ENCODE data around the gene AGR2.
"Not testable (repeated sequence)": the region's sequence is repeated elsewhere in the genome, so short reads cannot be mapped to it uniquely, and the experiment has no call there.

Gene AGR2

GRCh38 chr7:16804674-16805439 lies at the start of gene AGR2:
TSS of gene AGR2 (minus strand) at chr7:16804999. CDS start at chr7:16801796, 3,203 bp downstream.
- no peak for DNase-seq (ENCODE audit: low spot score)

- not testable (repeated sequence) for DNase-seq (ENCODE audit: low spot score)
These were observed 48.4 kb upstream of the AGR2 start for GRCh38 chr7:16853189-16853588.

DNA sequence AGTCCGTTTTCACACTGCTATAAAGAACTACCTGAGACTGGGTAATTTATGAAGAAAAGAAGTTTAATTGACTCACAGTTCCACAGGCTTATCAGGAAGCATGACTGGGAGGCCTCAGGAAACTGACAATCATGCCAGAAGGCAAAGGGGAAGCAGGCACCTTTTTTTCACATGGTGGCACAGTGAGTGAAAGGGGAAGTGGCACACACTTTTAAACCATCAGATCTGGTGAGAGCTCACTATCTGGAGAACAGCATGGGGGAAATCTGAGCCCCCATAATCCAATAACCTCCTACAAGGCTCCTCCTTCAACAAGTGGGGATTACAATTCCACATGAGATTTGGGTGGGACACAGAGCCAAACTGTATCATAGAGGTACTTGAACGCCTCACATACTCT lies 47.0 kb upstream of the AGR2 start:
- no peak for DNase-seq (ENCODE audit: low spot score)

GRCh38 chr7:16850614-16851466 lies 46.0 kb upstream of the AGR2 start:
- DNase-seq (ENCODE audit: low spot score), result no peak

- no peak for DNase-seq (ENCODE audit: low spot score)
These were observed 44.7 kb upstream of the AGR2 start for GRCh38 chr7:16849296-16850148.

DNA sequence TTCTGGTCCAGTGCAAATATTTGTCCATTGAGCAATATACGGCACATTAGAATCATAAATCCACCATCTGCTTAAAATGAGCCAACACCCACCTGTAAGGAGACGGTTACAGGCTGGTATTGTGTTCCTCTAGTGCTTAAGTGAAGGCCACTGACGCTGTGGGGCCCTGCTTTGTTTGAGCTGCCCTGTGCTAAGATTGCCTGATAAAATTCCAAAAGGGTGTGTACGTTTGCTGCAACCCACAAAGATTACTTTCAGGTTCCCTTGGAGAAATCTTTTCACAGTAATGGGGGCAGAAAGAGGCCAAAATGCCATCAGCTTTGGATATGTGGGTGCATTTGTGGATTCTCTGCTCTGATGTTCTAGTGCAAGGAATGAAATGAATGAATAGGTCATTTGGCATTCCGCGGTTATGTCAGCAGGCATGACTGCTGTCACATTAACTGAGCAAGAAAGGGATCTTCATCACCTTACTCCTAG lies 42.6 kb upstream of the AGR2 start:
- no peak for DNase-seq (ENCODE audit: low spot score)

DNA sequence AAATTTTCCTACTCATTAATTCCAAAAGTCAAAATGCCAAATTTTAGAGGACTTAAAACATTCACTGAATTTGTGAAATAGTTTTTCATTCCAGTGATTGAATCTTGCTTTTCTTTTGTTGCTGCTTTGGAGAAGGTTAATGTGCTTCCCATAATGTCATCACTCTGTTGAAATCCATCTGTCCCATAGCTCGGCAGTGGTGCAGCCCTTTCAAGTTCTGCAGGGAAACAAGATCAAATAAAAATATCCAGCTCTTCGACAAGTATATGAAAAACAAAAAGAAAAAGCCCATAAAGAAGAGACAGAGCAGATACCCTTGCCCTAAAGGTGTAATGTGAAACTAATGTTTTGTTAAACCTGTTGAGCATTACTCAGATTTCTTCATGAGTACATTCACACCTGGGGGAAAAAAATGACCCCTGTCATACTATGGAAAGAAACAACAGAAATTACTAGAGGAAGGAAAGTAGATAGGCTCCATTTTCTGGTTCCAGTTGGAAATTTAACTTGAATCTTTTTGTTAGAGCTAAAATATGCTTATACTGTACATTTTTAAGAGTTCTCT lies 41.9 kb upstream of the AGR2 start:
- DNase-seq (ENCODE audit: low spot score), result no peak

GRCh38 chr7:16845746-16846145 lies 40.9 kb upstream of the AGR2 start:
- DNase-seq (ENCODE audit: low spot score), result no peak

DNA sequence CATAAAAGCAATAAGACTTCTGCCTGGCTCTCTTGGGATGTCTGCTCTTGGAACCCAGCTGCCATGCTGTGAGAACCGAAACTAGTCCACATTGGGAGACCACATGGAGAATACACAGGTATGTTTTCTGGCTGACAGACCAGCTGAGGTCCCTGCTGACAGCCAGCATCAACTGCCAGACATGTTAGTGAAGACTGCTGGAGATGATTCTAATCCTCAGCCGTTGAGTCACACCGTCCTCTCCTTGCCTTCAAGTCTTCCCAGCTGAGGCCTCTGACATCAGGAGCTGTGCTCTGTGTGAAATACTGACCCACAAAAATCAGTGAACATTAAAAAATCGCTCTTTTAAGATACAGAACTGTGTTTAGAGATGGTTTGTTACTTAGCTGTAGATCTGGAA lies 36.9 kb upstream of the AGR2 start:
- DNase-seq (ENCODE audit: low spot score), result no peak

- no peak for DNase-seq (ENCODE audit: low spot score)
These were observed 35.3 kb upstream of the AGR2 start for GRCh38 chr7:16840094-16840493.

DNA sequence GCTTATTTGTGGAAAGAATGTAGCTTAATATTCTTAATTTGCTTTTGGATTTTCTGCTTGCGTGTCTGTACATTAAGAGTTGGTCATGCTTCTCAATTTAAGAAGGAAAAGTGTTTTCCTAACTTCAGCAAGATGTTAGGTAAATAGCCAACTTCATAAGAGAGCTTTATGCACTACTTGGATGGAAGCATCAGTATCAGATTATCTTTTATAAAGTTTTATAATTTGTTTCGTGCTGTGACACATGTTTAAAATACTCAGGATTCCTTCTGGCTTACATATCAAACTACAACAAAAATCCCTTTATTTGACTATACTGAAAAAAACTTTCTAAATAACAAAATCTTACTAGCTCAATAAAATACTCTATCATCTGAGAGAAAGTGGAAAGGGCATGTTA lies 34.8 kb upstream of the AGR2 start:
- DNase-seq (ENCODE audit: low spot score), result no peak

DNA sequence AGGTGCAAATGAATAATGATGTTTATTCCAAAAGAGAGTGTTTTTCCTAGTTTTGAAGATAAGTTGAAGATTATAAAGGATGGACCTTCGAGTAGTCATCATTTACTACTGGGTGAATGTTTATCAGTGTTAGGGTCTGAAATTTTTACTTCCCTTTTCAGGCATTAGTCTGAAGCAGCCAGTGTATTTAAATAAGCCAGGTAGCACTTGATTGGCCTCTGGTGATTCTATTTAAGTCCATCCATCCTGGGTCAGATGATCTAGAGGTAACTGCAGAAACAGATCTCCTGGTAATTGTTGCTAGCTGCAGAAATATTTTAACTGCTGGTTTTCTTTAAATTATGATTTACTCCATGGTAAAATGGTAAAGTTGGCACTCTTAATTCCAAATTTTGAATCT lies 34.1 kb upstream of the AGR2 start:
- no peak for DNase-seq (ENCODE audit: low spot score)

DNA sequence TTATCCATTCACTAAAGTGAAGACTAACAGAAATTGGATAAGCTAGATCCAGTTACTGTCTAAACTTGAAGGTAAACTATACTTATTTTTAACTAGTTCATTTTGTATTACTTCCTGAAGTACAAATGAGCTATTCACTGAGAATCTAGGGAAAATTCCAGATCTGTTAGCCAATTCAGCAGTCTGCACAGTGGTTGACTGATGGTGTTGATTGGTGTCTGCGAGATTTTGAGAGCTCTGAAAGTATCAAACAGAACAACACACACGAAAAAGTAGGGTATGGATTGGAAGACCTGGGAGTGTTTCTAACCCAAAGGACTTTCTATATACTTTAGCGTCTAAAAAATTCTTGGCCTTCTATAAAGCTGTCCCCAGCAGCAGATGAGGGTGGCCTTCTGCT lies 33.6 kb upstream of the AGR2 start:
- no peak for DNase-seq (ENCODE audit: low spot score)

DNA sequence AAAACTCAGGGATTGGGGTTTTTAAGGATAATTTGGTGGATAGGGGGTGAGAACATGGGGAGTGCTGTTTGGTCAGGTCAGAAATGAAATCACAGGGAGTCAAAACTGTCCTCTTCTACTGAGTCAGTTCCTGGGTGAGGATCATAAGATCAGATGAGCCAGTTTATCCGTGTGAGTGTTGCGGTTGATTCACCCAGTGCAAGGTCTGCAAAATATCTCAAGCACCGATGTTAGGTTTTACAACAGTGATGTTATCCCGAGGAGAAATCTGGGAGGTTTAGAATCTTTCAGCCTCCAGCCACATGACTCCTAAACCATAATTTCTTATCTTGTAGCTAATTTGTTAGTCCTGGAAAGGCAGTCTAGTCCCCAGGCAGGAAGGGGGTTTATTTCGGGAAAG lies 31.7 kb upstream of the AGR2 start:
- DNase-seq (ENCODE audit: low spot score), result no peak

GRCh38 chr7:16833373-16833772 lies 28.6 kb upstream of the AGR2 start:
- no peak for DNase-seq (ENCODE audit: low spot score)

- no peak for DNase-seq (ENCODE audit: low spot score)
These were observed 21.3 kb upstream of the AGR2 start for GRCh38 chr7:16826060-16826459.

DNA sequence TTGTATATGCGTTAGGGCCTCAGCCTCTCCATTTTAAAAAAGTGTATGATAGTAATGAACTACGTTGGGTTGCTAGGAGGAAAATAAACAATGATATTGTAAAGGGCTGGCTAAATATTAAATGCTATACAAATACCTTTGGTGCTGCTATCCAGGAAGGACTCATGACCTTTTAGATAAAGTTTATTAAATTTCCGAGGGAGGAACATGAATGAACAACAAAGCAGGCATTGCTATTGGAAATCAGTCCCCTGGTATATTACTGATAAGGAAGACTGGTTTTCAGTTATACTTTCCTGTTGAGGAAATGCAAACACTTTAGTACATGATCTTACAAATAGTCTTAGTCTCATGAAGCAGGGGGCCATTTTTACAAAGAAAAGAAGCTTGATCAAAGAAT lies 17.2 kb upstream of the AGR2 start:
- DNase-seq (ENCODE audit: low spot score), result no peak

- no peak for DNase-seq (ENCODE audit: low spot score)
These were observed 13.9 kb upstream of the AGR2 start for GRCh38 chr7:16818732-16819131.

GRCh38 chr7:16817536-16817935 lies 12.7 kb upstream of the AGR2 start:
- DNase-seq (ENCODE audit: low spot score), result no peak

DNA sequence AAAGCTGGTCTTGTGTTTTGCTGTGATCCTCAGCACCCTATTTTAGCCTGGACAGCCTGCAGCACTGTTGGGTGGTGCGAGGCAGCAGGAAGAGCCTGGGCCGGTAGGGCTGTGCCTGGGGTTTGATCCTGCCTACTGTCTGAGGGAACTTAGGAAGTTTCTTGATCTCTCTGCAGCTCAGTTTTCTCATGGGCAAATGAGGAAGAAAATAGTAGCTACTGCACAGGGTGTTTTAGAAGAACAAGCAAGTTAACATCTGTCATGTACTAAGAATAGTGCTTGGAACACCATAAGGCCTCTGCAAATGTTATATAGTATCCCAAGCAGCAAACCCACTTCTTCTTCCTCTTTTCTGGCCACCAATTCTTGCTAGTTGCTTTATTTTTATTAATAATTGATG lies 12.0 kb upstream of the AGR2 start:
- DNase-seq (ENCODE audit: low spot score), result no peak

GRCh38 chr7:16815001-16815400 lies 10.2 kb upstream of the AGR2 start:
- DNase-seq (ENCODE audit: low spot score), result no peak

DNA sequence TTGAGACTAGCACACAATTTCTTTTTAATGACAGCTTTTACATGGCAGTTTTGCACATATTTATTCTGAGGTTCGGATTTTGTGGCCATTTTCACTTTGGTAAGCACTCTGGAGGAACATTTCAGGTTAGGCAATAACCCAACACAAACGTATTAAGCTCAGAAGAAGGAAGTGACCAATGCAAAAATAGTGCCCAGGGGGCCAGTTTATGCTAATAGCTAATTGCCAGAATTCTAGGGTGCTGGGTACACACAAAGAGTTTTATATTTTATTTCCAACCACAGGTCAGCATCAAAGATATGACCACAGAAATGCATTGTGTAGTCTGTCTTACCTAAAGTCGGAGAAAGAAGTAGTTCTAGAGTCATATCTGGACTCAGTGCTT lies 8.4 kb upstream of the AGR2 start:
- DNase-seq (ENCODE audit: low spot score), result no peak

All from hematopoietic multipotent progenitor cell treated with erythropoietin and hydrocortisone succinate and interleukin-3 and kit ligand, for 15 days (in vitro differentiated cells).